Stimulated activated effector memory CD8-positive, alpha-beta T cell treated with anti-CD3 and anti-CD28 coated beads, Interleukin-12 subunit alpha, Interleukin-12 subunit beta, amount 100 ng/mL, for 72 hours (primary cell): ENCODE measurements around the gene PIK3CD.
A peak's percentile ranks its signal among the peaks of the same experiment; 100 is the strongest.
"Not testable (repeated sequence)": the region's sequence is repeated elsewhere in the genome, so short reads cannot be mapped to it uniquely, and the experiment has no call there.

Source experiments
- ATAC-seq: fragments of 150-1000 bp; cut with Tn5 transposase; 2 replicates; pipeline ENCODE4 v1.10.0; 2021
- DNase-seq, 2 donors: peaks; one replicate each; pipeline ENCODE4 v3.0.0; 2021 to 2022; ENCODE audit warnings: low spot score in 2 of 2
- H3K27ac Mint-ChIP-seq: one replicate; pipeline ENCODE4 v1.8.0; 2022; ENCODE audit warnings: mild to moderate bottlenecking, mixed read lengths
- H3K36me3 Mint-ChIP-seq: one replicate; pipeline ENCODE4 v1.8.0; 2022; ENCODE audit warnings: mild to moderate bottlenecking, mixed read lengths
- H3K4me1 Mint-ChIP-seq: one replicate; pipeline ENCODE4 v1.8.0; 2022; ENCODE audit warnings: mixed read lengths
- H3K4me3 Mint-ChIP-seq: one replicate; pipeline ENCODE4 v1.8.0; 2022; ENCODE audit warnings: mild to moderate bottlenecking, mixed read lengths
- H3K9me3 Mint-ChIP-seq: one replicate; pipeline ENCODE4 v1.8.0; 2022; ENCODE audit warnings: mixed read lengths

The PIK3CD gene

DNA sequence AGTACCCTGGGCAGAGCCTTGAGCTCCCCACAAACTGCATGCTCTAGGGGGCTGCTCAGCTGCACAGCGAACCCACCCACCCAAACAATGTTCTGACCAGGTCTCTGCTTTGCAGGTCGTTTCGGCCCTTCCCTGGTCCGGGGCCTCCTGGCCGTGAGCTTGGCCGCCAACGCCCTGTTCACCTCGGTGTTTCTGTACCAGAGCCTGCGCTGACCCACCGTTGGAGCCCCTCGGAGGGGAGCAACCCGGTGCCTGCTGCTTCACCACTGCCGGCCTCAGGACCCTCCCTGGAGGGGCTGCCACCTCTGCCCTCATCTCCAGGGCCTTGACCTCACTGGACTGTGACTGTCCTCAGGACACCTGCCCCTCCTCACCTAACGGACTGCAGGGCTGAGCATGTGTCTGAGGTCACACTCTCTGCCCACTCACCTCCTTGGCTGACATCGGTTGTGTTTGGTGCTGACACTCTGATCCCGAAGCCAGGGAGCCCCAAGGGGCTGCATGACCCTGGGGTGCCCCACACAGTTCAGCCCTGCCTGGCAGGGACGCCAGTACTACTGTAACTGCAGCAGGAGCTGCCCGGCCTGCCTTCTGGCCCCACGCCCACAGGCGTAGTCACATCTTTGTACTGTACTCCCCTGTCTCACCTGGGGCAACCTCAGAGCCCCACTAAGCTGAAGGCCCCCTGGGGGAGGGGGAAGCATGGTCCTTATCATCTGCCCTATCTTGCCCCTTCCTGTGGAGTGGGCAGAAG, 38.5 kb upstream of the PIK3CD start:
- H3K36me3 Mint-ChIP-seq = no peaks in the 10 kb centered on the region
- no peak for ATAC-seq
- H3K27ac Mint-ChIP-seq = no peak overlapping the region

GRCh38 chr1:9613625-9614299, 37.8 kb upstream of the PIK3CD start:
- no peaks in the 10 kb centered on the region for H3K9me3 Mint-ChIP-seq
- DNase-seq (no peak), ATAC-seq (no peak)
- no peaks in the 10 kb centered on the region for H3K4me1 Mint-ChIP-seq
- no peak overlapping the region for H3K4me3 Mint-ChIP-seq
- no peaks in the 10 kb centered on the region for H3K36me3 Mint-ChIP-seq
- H3K27ac Mint-ChIP-seq = no peak overlapping the region

More for the DNA sequence above, 38.5 kb upstream of the PIK3CD start:
- DNase-seq = no peak
- Mint-ChIP-seq H3K4me3 (no peak overlapping the region), H3K9me3 (no peaks in the 10 kb centered on the region), H3K4me1 (no peaks in the 10 kb centered on the region)

DNA sequence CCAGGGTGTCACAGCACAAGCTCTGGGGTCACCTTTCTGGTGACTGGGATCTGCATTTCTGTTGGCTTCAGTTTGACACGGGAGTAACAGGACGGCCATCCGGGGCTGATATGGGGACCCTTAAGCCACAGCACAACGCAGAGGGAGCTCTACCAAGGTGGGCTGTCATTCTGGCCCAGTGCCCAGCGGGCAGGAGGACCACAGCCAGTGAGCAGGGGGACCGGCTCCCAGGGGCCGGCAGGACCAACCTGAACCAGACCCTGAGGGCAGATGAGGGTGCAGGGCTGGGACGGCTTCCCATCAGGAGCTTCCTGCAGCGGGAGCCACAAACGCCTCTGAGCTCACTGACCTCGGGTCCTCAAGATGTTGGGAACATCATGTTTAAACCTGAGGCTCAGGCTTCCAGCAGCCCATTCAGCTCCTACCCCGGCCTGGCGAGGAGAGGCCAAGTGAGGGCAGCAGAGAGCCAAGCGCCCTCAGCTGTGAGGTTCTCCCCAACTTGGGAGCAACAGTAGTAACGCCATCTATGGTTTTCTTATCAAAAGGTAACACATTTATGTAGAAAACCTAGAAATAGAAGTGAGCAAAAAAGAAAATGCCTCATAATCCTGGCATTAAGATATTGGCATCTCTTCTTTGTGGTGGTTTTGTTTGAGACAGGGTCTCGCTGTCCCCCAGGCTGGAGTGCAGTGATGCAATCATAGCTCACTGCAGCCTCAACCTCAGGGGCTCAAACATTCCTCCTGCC, 36.0 kb upstream of the PIK3CD start:
- Mint-ChIP-seq H3K9me3 (no peaks in the 10 kb centered on the region), H3K36me3 (no peaks in the 10 kb centered on the region), H3K4me3 (no peak overlapping the region), H3K4me1 (no peaks in the 10 kb centered on the region), H3K27ac (no peak overlapping the region)
- DNase-seq (peak in 1 of 2 donors; percentile 68), ATAC-seq (peak; percentile 76)

DNA sequence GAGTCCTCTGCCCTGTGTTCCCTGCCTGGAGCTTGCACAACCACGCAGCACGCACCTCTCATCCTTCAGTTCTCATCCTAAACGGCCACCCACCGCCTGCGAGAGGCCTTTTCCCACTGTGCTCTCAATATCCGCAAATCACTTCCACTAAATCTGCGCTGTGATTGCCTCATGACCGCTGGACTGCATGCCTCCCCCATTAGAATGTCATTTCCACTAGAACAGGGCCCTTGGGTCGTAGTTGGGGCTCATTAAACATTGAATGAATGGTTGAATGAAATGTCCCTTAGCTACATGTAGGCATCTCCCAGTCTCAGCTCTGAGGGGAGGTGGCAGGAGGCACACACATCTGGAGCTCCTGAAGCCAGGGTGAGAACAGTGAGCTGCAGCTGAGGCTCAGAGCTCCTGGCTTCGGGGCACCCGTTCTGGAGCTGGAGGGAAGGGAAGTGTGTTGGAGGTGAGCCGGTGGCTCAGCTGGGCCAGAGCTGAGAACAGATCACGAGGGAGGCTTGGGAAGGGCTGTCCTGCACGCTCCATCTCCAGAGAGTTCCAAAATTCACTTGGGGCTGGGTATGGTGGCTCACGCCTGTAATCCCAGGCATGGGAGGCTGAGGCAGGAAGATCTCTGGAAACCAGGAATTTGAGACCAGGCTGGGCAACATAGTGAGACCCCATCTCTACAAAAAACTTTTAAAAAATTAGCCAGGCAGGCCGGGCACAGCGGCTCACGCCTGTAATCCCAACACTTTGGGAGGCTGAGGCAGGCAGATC, 32.4 kb upstream of the PIK3CD start:
- DNase-seq = no peak
- Mint-ChIP-seq H3K9me3 (no peaks in the 10 kb centered on the region), H3K27ac (peak overlapping the region; percentile 38), H3K4me1 (no peaks in the 10 kb centered on the region), H3K4me3 (no peak overlapping the region), H3K36me3 (peaks cover 4% of the 10 kb centered on the region)
- no peak for ATAC-seq

DNA sequence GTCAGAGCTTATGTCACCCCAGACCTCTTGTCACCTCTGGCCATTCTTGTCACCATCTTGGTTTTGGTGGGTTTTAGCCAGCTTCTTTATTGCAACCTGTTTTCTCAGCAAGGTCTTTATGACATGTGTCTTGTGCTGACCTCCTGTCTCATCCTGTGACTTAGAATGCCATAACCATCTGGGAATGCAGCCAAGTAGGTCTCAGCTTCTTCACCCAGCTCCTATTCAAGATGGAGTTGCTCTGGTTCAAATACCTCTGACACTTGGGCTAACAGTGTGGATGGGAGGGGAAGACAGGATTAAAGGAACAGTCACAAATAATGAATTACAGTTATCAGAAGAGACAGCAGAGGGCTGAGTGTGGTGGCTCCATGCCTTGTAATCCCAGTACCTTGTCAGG, 30.5 kb upstream of the PIK3CD start:
- Mint-ChIP-seq H3K9me3 (no peaks in the 10 kb centered on the region), H3K27ac (no peak overlapping the region), H3K4me1 (peaks cover 6% of the 10 kb centered on the region), H3K36me3 (peaks cover 12% of the 10 kb centered on the region), H3K4me3 (no peak overlapping the region)
- DNase-seq = no peak
- ATAC-seq = no peak

GRCh38 chr1:9624081-9624480, 27.4 kb upstream of the PIK3CD start:
- ATAC-seq (no peak), DNase-seq (no peak)
- H3K27ac Mint-ChIP-seq = no peak overlapping the region
- H3K9me3 Mint-ChIP-seq = no peaks in the 10 kb centered on the region
- peaks cover 31% of the 10 kb centered on the region for H3K4me1 Mint-ChIP-seq
- H3K36me3 Mint-ChIP-seq = peaks cover 24% of the 10 kb centered on the region
- no peak overlapping the region for H3K4me3 Mint-ChIP-seq

- not testable (repeated sequence) for H3K27ac Mint-ChIP-seq, ATAC-seq, H3K4me3 Mint-ChIP-seq, H3K9me3 Mint-ChIP-seq, DNase-seq
- H3K36me3 Mint-ChIP-seq = peaks cover 33% of the 10 kb centered on the region
- peaks cover 40% of the 10 kb centered on the region for H3K4me1 Mint-ChIP-seq
Measured at GRCh38 chr1:9625030-9625429, 26.5 kb upstream of the PIK3CD start.

GRCh38 chr1:9626201-9626608, 25.3 kb upstream of the PIK3CD start:
- DNase-seq (peak; percentile 23 to 70), ATAC-seq (no peak)
- H3K4me1 Mint-ChIP-seq = peaks cover 51% of the 10 kb centered on the region
- H3K9me3 Mint-ChIP-seq = no peaks in the 10 kb centered on the region
- peak overlapping the region; percentile 94 for H3K27ac Mint-ChIP-seq
- peak overlapping the region; percentile 89 for H3K4me3 Mint-ChIP-seq
- peaks cover 36% of the 10 kb centered on the region for H3K36me3 Mint-ChIP-seq

- Mint-ChIP-seq H3K36me3 (peaks cover 62% of the 10 kb centered on the region), H3K4me3 (peak overlapping the region; percentile 89), H3K27ac (peak overlapping the region; percentile 94), H3K4me1 (peaks cover 66% of the 10 kb centered on the region), H3K9me3 (no peaks in the 10 kb centered on the region)
- ATAC-seq (peak; percentile 71), DNase-seq (peak; percentile 59 to 89)
Measured at GRCh38 chr1:9628541-9629444, 22.7 kb upstream of the PIK3CD start.

- H3K27ac Mint-ChIP-seq = peak overlapping the region; percentile 94
- peaks cover 62% of the 10 kb centered on the region for H3K36me3 Mint-ChIP-seq
- peaks cover 68% of the 10 kb centered on the region for H3K4me1 Mint-ChIP-seq
- no peaks in the 10 kb centered on the region for H3K9me3 Mint-ChIP-seq
- peak; percentile 58 for ATAC-seq
- peak; percentile 61 to 89 for DNase-seq
- peak overlapping the region; percentile 89 for H3K4me3 Mint-ChIP-seq
Measured at GRCh38 chr1:9629445-9630201, 21.9 kb upstream of the PIK3CD start.

GRCh38 chr1:9630331-9631111, 21.0 kb upstream of the PIK3CD start:
- Mint-ChIP-seq H3K9me3 (no peaks in the 10 kb centered on the region), H3K27ac (peak overlapping the region; percentile 94), H3K4me1 (peaks cover 76% of the 10 kb centered on the region), H3K36me3 (peaks cover 69% of the 10 kb centered on the region), H3K4me3 (peak overlapping the region; percentile 89)
- DNase-seq (peak; percentile 12 to 70), ATAC-seq (no peak)

- Mint-ChIP-seq H3K36me3 (peaks cover 73% of the 10 kb centered on the region), H3K27ac (peak overlapping the region; percentile 71), H3K4me3 (peak overlapping the region; percentile 89), H3K4me1 (peaks cover 69% of the 10 kb centered on the region), H3K9me3 (no peaks in the 10 kb centered on the region)
- ATAC-seq = no peak
- no peak for DNase-seq
Measured at GRCh38 chr1:9631613-9632012, 19.9 kb upstream of the PIK3CD start.

- no peak for DNase-seq
- Mint-ChIP-seq H3K9me3 (no peaks in the 10 kb centered on the region), H3K36me3 (peaks cover 81% of the 10 kb centered on the region), H3K4me3 (peak overlapping the region; percentile 89), H3K27ac (no peak overlapping the region), H3K4me1 (peaks cover 62% of the 10 kb centered on the region)
- ATAC-seq = no peak
Measured at GRCh38 chr1:9633493-9633892, 18.0 kb upstream of the PIK3CD start.
